Upper lobe of left lung (tissue), 6 donors: Measurements from ENCODE around the gene FECH. TPM values are rescaled to one million over a fixed set of nuclear protein-coding genes. Genes with fewer than 3 reads are reported as not detected.

Experiments used
- ATAC-seq, 2 donors: fragments of 200-7000 bp; cut with Tn5 transposase; one replicate each; pipeline ENCODE4 v1.9.1; 2022; ENCODE audit warnings: mild to moderate bottlenecking in 2 of 2, moderate library complexity in 2 of 2; ENCODE audit not compliant: low FRiP score in 2 of 2
- DNase-seq, 2 donors: peaks; one replicate each; pipeline ENCODE4 v3.0.0-alpha.2; 2019 to 2020
- H3K27ac ChIP-seq, 4 donors: fragments of 200-600 bp; sonication (generic); one replicate each; pipeline ENCODE4 v1.5.1; 2016 to 2019
- H3K27me3 ChIP-seq, 4 donors: fragments of 200-600 bp; sonication (generic); one replicate each; pipeline ENCODE4 v1.5.1; 2017 to 2019
- H3K36me3 ChIP-seq, 4 donors: fragments of 200-600 bp; sonication (generic); one replicate each; pipeline ENCODE4 v1.5.1; 2016 to 2019
- H3K4me1 ChIP-seq, 4 donors: fragments of 200-600 bp; sonication (generic); one replicate each; pipeline ENCODE4 v1.5.1; 2018 to 2019
- H3K4me3 ChIP-seq, 4 donors: fragments of 200-600 bp; sonication (generic); one replicate each; pipeline ENCODE4 v1.5.1; 2017 to 2019; ENCODE audit warnings: mild to moderate bottlenecking in 2 of 4, moderate library complexity in 1 of 4
- H3K9me3 ChIP-seq, 4 donors: fragments of 200-600 bp; sonication (generic); one replicate each; pipeline ENCODE4 v1.5.1; 2018 to 2019
- CTCF ChIP-seq, 6 experiments: fragments of 450-650 bp in 4 of 6; fragments of 200-600 bp in 2 of 6; sonication (generic) in 2 of 6; IDR thresholded peaks; one replicate each; pipeline ENCODE4 v1.5.1; 2016 to 2019; ENCODE audit warnings: antibody characterized with exemption in 6 of 6
- EP300 ChIP-seq, 4 donors: sonication (generic); formaldehyde crosslinking; IDR thresholded peaks; one replicate each; pipeline ENCODE4 v1.5.1; 2017; ENCODE audit warnings: antibody characterized with exemption in 4 of 4, control low read depth in 2 of 4
- POLR2A ChIP-seq, 4 donors: fragments of 450-650 bp; IDR thresholded peaks; one replicate each; pipeline ENCODE4 v1.5.1; 2016 to 2017; ENCODE audit warnings: antibody characterized with exemption in 4 of 4, mild to moderate bottlenecking in 2 of 4
- POLR2AphosphoS5 ChIP-seq, 2 donors: sonication (generic); formaldehyde crosslinking; IDR thresholded peaks; one replicate each; pipeline ENCODE4 v1.5.1; 2017; ENCODE audit warnings: antibody characterized with exemption in 2 of 2
- WGBS, 2 donors: methylation state at CpG; one replicate each; pipeline ENCODE4 v1.1.5; 2017 to 2018; 5-methylcytosine and 5-hydroxymethylcytosine counted together
- total RNA-seq, 6 donors: library from RNA; depleted of rRNA in 4 of 6; stranded (reverse); fragments of >200 nt in 4 of 6; gene quantifications; one replicate each; pipeline versions ENCODE4 v1.1.0 to v1.2.1, GENCODE V29; 2016 to 2021
- donor health status: DM: no; HTN: no; CAD: no; lungs with moderate emphysema.
- donor health status: DM: no; HTN: yes; CAD: no; lungs with severe emphysema.

Gene FECH
- total RNA-seq, 6 donors from 2014 or later: 11.4 to 27.2 (median 22.1) TPM

- H3K9me3 ChIP-seq: no peaks in the 10 kb centered on the region
- peaks cover 11 to 22% (median 13%) of the 10 kb centered on the region in 4 donors for H3K4me1 ChIP-seq
- H3K27ac ChIP-seq: no peak overlapping the region
- ATAC-seq (no peak), DNase-seq (no peak)
- H3K36me3 ChIP-seq: peaks cover 0 to 29% (median 5%) of the 10 kb centered on the region in 4 donors
- H3K4me3 ChIP-seq: no peak overlapping the region
- no peaks in the 10 kb centered on the region for H3K27me3 ChIP-seq
- no peak for TF ChIP-seq EP300 (IDR thresholded peaks at IDR 0.05)
- no peak for TF ChIP-seq CTCF (IDR thresholded peaks at IDR 0.05)
- TF ChIP-seq POLR2A (IDR thresholded peaks at IDR 0.05): no peak
- TF ChIP-seq POLR2AphosphoS5 (IDR thresholded peaks at IDR 0.05): no peak
- WGBS, 2 donors: 86 to 96% methylated on average over 11 of the region's 11 CpGs
Measured at GRCh38 chr18:57583297-57583835, 3.1 kb downstream of the FECH start.

GRCh38 chr18:57581301-57581934 is 5.1 kb downstream of the FECH start:
- peak overlapping the region in 2 of 4 donors; percentile 24 to 49 for H3K27ac ChIP-seq
- WGBS, 2 donors: 63 to 75% methylated on average over 5 of the region's 5 CpGs
- H3K4me3 ChIP-seq: no peak overlapping the region
- peaks cover 11 to 16% (median 13%) of the 10 kb centered on the region in 4 donors for H3K4me1 ChIP-seq
- peaks cover 0 to 48% (median 10%) of the 10 kb centered on the region in 4 donors for H3K36me3 ChIP-seq
- DNase-seq: peak in 1 of 2 donors; percentile 45
- peak; percentile 61 to 72 for ATAC-seq
- no peaks in the 10 kb centered on the region for H3K27me3 ChIP-seq
- TF ChIP-seq CTCF (IDR thresholded peaks at IDR 0.05) (no peak), POLR2A (IDR thresholded peaks at IDR 0.05) (no peak), POLR2AphosphoS5 (IDR thresholded peaks at IDR 0.05) (no peak)
- H3K9me3 ChIP-seq: no peaks in the 10 kb centered on the region

- DNase-seq (no peak), ATAC-seq (no peak)
- WGBS, 2 donors: 91 to 95% methylated on average over 5 of the region's 5 CpGs
- Histone ChIP-seq H3K9me3 (no peaks in the 10 kb centered on the region), H3K27me3 (no peaks in the 10 kb centered on the region), H3K4me1 (peaks cover under 1 to 3% (median 2%) of the 10 kb centered on the region in 4 donors), H3K4me3 (no peak overlapping the region), H3K27ac (no peak overlapping the region), H3K36me3 (peaks cover 0 to 63% (median 15%) of the 10 kb centered on the region in 4 donors)
- TF ChIP-seq POLR2A (IDR thresholded peaks at IDR 0.05): no peak
- TF ChIP-seq POLR2AphosphoS5 (IDR thresholded peaks at IDR 0.05): no peak
- no peak for TF ChIP-seq CTCF (IDR thresholded peaks at IDR 0.05)
- TF ChIP-seq EP300 (IDR thresholded peaks at IDR 0.05): no peak
Measured at GRCh38 chr18:57579934-57580333, 6.6 kb downstream of the FECH start.

GRCh38 chr18:57576316-57576715 is 10.2 kb downstream of the FECH start:
- H3K36me3 ChIP-seq: peaks cover 3 to 86% (median 26%) of the 10 kb centered on the region in 4 donors
- ATAC-seq: no peak
- no peaks in the 10 kb centered on the region for H3K9me3 ChIP-seq
- H3K27me3 ChIP-seq: no peaks in the 10 kb centered on the region
- H3K4me1 ChIP-seq: peaks cover 0 to 3% (median 0%) of the 10 kb centered on the region in 4 donors
- 85 to 90% methylated on average over 6 of the region's 6 CpGs for WGBS, 2 donors
- DNase-seq: no peak
- no peak overlapping the region for H3K4me3 ChIP-seq
- no peak overlapping the region for H3K27ac ChIP-seq
- TF ChIP-seq EP300 (IDR thresholded peaks at IDR 0.05): no peak
- TF ChIP-seq POLR2AphosphoS5 (IDR thresholded peaks at IDR 0.05): no peak
- no peak for TF ChIP-seq CTCF (IDR thresholded peaks at IDR 0.05)
- TF ChIP-seq POLR2A (IDR thresholded peaks at IDR 0.05): no peak
